GM13977 (cell line): ENCODE data around the gene ZNF536.
"Not testable (repeated sequence)": the region's sequence is repeated elsewhere in the genome, so short reads cannot be mapped to it uniquely, and the experiment has no call there.

Experiments used
- DNase-seq: peaks from one replicate; pipeline ENCODE4 v3.0.0; 2012; ENCODE audit warnings: low spot score
- in situ Hi-C: fragments of 300-500 bp; cut with MboI; formaldehyde crosslinking; loops from one replicate; pipeline ENCODE4 v1.12.0; 2022; ENCODE audit warnings: low sequenced_read_pairs, low pct_unique_long_range_greater_than_20kb, mixed read lengths, inconsistent platforms; ENCODE audit not compliant: unreplicated experiment
- TF ChIP-seq, protein P1 (sequence below): IDR thresholded peaks from 2 replicates; pipeline ENCODE4 v1.5.1; 2012; ENCODE audit warnings: mild to moderate bottlenecking, control low read depth; ENCODE audit not compliant: insufficient read depth; ENCODE audit errors: extremely low read depth, missing control alignments

Gene ZNF536

DNA sequence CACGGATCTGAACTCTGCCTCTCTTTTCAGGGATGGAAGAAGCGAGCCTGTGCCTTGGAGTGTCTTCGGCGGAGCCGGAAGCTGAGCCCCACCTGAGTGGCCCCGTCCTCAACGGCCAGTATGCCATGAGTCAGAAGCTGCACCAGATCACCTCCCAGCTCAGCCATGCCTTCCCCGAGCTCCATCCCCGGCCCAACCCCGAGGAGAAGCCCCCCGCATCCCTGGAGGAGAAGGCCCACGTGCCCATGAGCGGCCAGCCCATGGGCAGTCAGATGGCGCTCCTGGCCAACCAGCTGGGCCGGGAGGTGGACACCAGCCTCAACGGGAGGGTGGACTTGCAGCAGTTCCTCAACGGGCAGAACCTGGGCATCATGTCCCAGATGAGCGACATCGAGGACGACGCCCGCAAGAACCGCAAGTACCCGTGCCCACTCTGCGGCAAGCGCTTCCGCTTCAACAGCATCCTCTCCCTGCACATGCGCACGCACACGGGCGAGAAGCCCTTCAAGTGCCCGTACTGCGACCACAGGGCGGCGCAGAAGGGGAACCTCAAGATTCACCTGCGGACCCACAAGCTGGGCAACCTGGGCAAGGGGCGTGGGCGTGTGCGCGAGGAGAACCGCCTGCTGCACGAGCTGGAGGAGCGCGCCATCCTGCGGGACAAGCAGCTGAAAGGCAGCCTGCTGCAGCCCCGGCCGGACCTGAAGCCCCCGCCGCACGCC is 71.5 kb downstream of the ZNF536 start:
- in situ Hi-C loops, result no loop called here
- TF ChIP-seq, protein P1, sequence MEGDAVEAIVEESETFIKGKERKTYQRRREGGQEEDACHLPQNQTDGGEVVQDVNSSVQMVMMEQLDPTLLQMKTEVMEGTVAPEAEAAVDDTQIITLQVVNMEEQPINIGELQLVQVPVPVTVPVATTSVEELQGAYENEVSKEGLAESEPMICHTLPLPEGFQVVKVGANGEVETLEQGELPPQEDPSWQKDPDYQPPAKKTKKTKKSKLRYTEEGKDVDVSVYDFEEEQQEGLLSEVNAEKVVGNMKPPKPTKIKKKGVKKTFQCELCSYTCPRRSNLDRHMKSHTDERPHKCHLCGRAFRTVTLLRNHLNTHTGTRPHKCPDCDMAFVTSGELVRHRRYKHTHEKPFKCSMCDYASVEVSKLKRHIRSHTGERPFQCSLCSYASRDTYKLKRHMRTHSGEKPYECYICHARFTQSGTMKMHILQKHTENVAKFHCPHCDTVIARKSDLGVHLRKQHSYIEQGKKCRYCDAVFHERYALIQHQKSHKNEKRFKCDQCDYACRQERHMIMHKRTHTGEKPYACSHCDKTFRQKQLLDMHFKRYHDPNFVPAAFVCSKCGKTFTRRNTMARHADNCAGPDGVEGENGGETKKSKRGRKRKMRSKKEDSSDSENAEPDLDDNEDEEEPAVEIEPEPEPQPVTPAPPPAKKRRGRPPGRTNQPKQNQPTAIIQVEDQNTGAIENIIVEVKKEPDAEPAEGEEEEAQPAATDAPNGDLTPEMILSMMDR, result no peak

DNA sequence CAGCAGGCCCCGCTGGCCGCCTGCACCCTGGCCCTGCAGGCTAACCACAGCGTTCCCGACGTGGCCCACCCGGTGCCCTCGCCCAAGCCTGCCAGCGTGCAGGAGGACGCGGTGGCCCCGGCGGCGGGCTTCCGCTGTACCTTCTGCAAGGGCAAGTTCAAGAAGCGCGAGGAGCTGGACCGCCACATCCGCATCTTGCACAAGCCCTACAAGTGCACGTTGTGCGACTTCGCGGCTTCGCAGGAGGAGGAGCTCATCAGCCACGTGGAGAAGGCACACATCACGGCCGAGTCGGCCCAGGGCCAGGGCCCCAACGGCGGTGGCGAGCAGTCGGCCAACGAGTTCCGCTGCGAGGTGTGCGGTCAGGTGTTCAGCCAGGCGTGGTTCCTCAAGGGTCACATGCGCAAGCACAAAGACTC is 72.1 kb downstream of the ZNF536 start:
- TF ChIP-seq, protein P1, result no peak
- in situ Hi-C loops, result no loop called here
- DNase-seq, result no peak

More for the DNA sequence above, 71.5 kb downstream of the ZNF536 start:
- DNase-seq, result no peak

DNA sequence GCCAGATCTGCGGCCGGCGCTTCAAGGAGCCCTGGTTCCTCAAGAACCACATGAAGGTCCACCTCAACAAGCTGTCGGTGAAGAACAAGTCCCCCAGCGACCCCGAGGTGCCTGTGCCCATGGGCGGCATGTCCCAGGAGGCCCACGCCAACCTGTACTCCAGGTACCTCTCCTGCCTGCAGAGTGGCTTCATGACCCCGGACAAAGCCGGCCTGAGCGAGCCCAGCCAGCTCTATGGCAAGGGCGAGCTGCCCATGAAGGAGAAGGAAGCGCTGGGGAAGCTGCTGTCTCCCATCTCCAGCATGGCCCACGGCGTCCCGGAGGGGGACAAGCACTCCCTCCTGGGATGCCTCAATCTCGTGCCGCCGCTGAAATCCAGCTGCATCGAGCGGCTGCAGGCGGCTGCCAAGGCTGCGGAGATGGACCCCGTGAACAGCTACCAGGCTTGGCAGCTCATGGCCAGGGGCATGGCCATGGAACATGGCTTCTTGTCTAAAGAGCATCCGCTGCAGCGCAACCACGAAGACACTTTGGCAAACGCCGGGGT is 72.6 kb downstream of the ZNF536 start:
- TF ChIP-seq, protein P1, result no peak
- no peak for DNase-seq
- in situ Hi-C loops, result no loop called here

DNA sequence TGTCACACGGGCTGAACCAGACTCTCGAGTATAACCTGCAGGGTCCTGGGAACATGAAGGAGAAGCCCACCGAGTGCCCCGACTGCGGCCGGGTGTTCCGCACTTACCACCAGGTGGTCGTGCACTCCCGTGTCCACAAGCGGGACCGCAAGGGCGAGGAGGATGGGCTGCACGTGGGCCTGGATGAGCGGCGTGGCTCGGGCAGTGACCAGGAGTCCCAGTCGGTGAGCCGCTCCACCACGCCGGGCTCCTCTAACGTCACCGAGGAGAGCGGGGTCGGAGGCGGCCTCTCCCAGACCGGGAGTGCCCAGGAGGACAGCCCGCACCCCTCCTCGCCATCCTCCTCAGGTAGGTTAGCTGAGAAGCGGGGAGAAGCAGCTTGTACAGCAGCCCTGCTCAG is 73.2 kb downstream of the ZNF536 start:
- DNase-seq, result no peak
- in situ Hi-C loops, result no loop called here
- TF ChIP-seq, protein P1, result no peak

DNA sequence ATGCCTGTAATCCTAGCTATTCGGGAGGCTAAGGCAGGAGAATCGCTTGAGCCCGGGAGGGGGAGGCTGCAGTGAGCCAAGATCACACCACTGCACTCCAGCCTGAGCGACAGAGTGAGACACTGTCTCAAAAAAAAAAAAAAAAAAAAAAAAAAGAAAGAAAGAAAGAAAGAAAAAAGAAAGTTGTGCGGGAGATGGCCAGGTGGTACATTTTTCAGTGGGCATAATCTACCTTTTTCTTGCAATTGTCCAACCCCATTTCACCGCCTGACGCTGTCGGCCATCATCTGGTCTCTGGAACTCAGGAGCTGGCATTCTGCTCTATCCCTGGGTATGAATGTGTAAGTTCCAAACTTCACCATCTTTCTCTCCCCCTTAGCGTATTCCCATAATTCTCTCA is 73.9 kb downstream of the ZNF536 start:
- in situ Hi-C loops, DNase-seq: not testable (repeated sequence)

DNA sequence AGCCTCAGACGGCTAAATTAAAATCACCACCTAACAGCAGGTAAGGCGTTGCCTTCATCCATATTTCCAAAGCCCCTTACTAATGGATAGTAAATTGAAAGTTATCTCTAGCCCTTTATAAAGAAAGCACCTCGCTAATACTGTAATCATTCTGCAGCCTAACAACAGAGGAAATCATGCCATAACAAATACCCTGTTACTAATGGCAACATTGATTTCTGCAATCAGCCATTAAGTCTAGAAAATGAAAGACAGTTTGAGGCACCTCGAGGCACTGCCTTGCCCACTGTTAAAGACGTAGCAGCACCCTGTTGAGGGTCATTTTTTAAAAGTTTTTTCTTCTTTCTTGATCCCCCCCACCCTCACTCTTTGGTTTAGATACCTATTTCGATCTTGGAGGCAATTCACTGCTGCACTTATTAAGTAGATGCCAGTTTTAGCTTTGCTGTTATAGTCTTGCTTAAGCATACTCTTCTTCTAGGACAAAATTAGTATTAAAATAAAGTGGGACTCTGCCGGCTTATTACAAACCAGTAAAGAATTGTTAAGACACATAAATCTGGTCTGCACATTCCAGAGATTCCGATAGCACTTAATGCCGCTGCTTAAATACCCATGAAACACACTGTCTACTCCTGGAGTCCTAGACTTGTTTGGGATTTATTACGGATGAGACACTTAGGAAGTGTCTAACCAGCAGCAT is 74.8 kb downstream of the ZNF536 start:
- TF ChIP-seq, protein P1, result no peak
- DNase-seq, result no peak
- in situ Hi-C loops, result no loop called here

DNA sequence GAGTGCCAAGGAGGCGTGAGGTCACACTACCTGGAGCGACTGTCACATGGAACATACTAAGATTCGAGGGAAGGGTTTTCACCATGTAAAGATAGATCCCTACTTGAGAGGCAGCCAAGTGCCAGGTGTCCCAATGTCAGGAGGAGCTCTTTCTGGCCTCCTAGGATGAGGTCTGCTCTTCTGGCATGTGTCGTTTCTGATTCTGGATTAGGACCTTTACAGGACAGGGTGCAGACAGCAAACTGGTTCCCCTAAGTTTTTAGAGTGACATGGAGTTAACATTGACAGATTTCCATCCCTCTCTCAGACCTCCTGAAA is 75.3 kb downstream of the ZNF536 start:
- in situ Hi-C loops, result no loop called here
- TF ChIP-seq, protein P1, result no peak
- DNase-seq, result no peak
